CD4-positive, alpha-beta T cell treated with Interleukin-6 for 4 hours (primary cell): ENCODE results near the gene PEX14.
"Not testable (repeated sequence)": the region's sequence is repeated elsewhere in the genome, so short reads cannot be mapped to it uniquely, and the experiment has no call there.

Source experiments
- DNase-seq: peaks from one replicate; pipeline ENCODE4 v3.0.0-alpha.2; 2020; ENCODE audit warnings: mixed read lengths

PEX14 gene

GRCh38 chr1:10474613-10475507, at the start of gene PEX14:
Gene PEX14 (plus strand): TSS chr1:10474950. CDS start chr1:10474967, 17 bp downstream.
- DNase-seq: peak; percentile 86

- DNase-seq: not testable (repeated sequence)
Measured at GRCh38 chr1:10425826-10426534, 48.8 kb upstream of the PEX14 start.

GRCh38 chr1:10426535-10426848, 48.3 kb upstream of the PEX14 start:
- not testable (repeated sequence) for DNase-seq

- DNase-seq: no peak
Measured at GRCh38 chr1:10428984-10429383, 45.8 kb upstream of the PEX14 start.

- peak; percentile 28 for DNase-seq
Measured at GRCh38 chr1:10429868-10430215, 44.9 kb upstream of the PEX14 start.

- DNase-seq: peak; percentile 95
Measured at GRCh38 chr1:10430216-10431069, 44.3 kb upstream of the PEX14 start, which contains the start of gene CENPS. Gene CENPS (plus strand): TSS chr1:10430433. CDS start chr1:10430518, 85 bp downstream.

GRCh38 chr1:10431070-10431730, 43.5 kb upstream of the PEX14 start:
- no peak for DNase-seq

- DNase-seq: no peak
Measured at GRCh38 chr1:10432910-10433700, 41.6 kb upstream of the PEX14 start.

GRCh38 chr1:10433790-10434189, 41.0 kb upstream of the PEX14 start:
- DNase-seq: no peak

- DNase-seq: no peak
Measured at GRCh38 chr1:10434590-10434989, 40.2 kb upstream of the PEX14 start.

- DNase-seq: no peak
Measured at GRCh38 chr1:10437052-10437451, 37.7 kb upstream of the PEX14 start.

- no peak for DNase-seq
Measured at GRCh38 chr1:10438677-10439163, 36.0 kb upstream of the PEX14 start.

- no peak for DNase-seq
Measured at GRCh38 chr1:10440305-10440704, 34.4 kb upstream of the PEX14 start.

GRCh38 chr1:10440794-10441193, 34.0 kb upstream of the PEX14 start:
- DNase-seq: no peak

GRCh38 chr1:10444248-10444647, 30.5 kb upstream of the PEX14 start:
- no peak for DNase-seq

GRCh38 chr1:10444795-10445397, 29.9 kb upstream of the PEX14 start:
- no peak for DNase-seq

- DNase-seq: no peak
Measured at GRCh38 chr1:10446790-10447422, 27.8 kb upstream of the PEX14 start.

- no peak for DNase-seq
Measured at GRCh38 chr1:10449751-10450150, 25.0 kb upstream of the PEX14 start, which contains the start of gene CORT. Gene CORT (plus strand): TSS chr1:10450031. CDS start chr1:10450224, 193 bp downstream.

- no peak for DNase-seq
Measured at GRCh38 chr1:10450156-10450814, 24.5 kb upstream of the PEX14 start.

- no peak for DNase-seq
Measured at GRCh38 chr1:10450836-10451235, 23.9 kb upstream of the PEX14 start.
